ENCODE results near the gene MDP1. TPM values are rescaled to one million over a fixed set of nuclear protein-coding genes. Genes with fewer than 3 reads are reported as not detected.

The MDP1 gene
- total RNA-seq, 4 donors from 2014 or later: 6.7 to 19.2 (median 13.9) TPM

DNA sequence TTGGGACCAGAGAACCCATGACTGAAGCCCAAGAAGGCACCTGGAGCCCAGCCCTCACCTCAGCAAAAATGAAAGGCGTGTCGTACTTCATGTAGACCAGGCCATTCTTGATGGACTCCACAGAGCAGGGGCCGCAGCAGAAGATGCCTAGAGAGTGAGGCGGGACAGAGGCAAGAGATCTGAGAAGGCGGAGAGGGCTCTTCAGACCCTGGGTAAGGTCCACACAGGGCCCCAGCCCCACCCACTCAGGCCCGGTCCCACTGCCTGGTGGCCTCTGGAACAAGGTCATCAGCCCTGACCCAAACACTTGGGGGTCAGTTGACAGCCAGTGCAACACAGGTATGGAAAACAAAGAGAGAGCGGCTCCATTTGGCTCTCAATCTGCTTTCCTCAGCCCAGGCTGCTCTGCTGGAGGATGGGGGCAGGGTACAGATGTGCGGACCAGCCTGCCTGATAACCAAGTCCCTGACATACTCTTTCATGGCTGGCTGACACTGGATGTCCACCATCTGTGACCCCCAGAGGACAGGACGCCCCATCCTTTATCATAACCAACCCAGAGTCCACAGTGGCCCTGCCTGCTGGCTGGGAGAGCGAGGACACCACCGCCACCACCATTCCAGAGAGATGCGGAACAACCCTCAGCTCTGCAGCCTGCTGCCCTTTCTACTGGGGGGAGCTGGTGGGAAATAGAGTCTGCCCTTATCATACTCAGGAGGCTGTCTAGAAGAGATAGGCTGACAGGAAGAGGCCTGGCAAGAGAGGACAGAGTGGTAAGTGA lies 40.3 kb upstream of the MDP1 start:
- H3K27ac ChIP-seq: no peak overlapping the region
- H3K9me3 ChIP-seq: no peaks in the 10 kb centered on the region
- DNase-seq: no peak
- no peak overlapping the region for H3K4me3 ChIP-seq
- no peaks in the 10 kb centered on the region for H3K27me3 ChIP-seq
- ATAC-seq: no peak
- no peaks in the 10 kb centered on the region for H3K36me3 ChIP-seq
- in situ Hi-C loops (cut with MboI; ENCODE audit: low sequenced_read_pairs in 4 of 4) (no loop called here), intact Hi-C loops (cut with DNase I; ENCODE audit: low total_unique reads) (no loop called here)
- no peaks in the 10 kb centered on the region for H3K4me1 ChIP-seq
- TF ChIP-seq, protein P1, sequence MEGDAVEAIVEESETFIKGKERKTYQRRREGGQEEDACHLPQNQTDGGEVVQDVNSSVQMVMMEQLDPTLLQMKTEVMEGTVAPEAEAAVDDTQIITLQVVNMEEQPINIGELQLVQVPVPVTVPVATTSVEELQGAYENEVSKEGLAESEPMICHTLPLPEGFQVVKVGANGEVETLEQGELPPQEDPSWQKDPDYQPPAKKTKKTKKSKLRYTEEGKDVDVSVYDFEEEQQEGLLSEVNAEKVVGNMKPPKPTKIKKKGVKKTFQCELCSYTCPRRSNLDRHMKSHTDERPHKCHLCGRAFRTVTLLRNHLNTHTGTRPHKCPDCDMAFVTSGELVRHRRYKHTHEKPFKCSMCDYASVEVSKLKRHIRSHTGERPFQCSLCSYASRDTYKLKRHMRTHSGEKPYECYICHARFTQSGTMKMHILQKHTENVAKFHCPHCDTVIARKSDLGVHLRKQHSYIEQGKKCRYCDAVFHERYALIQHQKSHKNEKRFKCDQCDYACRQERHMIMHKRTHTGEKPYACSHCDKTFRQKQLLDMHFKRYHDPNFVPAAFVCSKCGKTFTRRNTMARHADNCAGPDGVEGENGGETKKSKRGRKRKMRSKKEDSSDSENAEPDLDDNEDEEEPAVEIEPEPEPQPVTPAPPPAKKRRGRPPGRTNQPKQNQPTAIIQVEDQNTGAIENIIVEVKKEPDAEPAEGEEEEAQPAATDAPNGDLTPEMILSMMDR (IDR thresholded peaks at IDR 0.05 in 4 of 5, conservative IDR thresholded peaks at IDR 0.05 in 1 of 5): no peak
- no peak for TF ChIP-seq POLR2A (IDR thresholded peaks at IDR 0.05)

DNA sequence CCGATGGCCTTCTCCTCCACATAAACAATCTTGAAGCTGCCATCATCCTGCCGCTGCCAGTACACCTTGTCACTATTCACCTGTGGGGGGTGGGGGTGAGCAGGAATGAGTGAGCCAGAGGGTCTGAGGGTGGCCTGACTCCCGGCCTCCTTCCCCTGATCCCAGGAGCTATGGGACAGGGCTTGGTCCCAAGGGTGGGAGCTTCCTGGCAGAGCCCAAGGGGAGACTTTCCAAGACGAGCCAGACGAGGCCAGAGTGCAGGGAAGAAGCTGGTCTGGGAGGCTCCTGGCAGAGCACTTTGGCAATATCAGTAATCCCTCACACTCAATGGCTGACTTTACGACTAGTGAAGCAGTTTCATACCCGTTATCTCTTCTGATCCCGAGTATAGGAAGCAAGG lies 39.6 kb upstream of the MDP1 start:
- intact Hi-C loops (cut with DNase I; ENCODE audit: low total_unique reads) (no loop called here), in situ Hi-C loops (cut with MboI; ENCODE audit: low sequenced_read_pairs in 4 of 4) (no loop called here)
- no peak for ATAC-seq
- no peak for DNase-seq
- TF ChIP-seq, protein P1 (IDR thresholded peaks at IDR 0.05 in 4 of 5, conservative IDR thresholded peaks at IDR 0.05 in 1 of 5): no peak
- TF ChIP-seq POLR2A (IDR thresholded peaks at IDR 0.05): no peak
- no peaks in the 10 kb centered on the region for H3K4me1 ChIP-seq
- no peak overlapping the region for H3K27ac ChIP-seq
- no peaks in the 10 kb centered on the region for H3K36me3 ChIP-seq
- no peaks in the 10 kb centered on the region for H3K27me3 ChIP-seq
- H3K9me3 ChIP-seq: no peaks in the 10 kb centered on the region
- H3K4me3 ChIP-seq: no peak overlapping the region

DNA sequence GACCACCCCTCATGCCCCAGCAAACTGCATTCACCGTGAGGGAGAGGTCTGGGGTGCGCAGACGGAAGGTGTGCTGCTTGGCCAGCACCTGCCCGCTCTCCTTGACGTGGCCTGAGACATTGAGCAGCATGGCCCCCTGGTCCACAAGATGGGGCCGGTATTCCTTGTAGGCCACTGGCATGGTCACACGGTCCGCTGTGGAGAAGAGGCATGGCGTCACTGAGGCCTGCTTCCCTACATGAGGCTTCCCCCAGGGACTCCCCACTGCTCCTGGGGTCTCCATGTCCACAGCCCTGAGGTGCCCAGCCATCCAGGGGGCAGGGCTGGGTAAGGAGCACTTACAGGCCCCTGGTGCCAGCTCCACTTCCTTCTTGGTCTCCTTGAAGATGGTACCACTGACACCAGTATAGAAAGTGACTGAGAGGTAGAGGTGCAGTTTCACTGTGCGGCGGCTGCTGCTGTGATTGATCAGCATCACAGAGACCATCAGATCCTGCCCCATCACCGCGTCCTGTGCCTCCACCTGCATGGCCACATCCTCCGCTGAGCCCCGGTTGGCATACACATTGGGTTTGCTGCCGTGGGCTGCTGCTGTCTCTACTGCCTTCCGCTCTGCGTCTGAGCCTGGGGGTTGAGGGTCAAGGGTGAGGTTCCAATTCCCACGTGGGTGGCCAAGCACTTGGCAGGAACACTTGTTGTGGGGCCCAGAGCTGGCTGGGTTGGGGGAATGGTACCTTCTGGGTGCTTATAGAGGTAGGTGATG lies 38.9 kb upstream of the MDP1 start:
- no peaks in the 10 kb centered on the region for H3K36me3 ChIP-seq
- H3K27me3 ChIP-seq: no peaks in the 10 kb centered on the region
- in situ Hi-C loops (cut with MboI; ENCODE audit: low sequenced_read_pairs in 4 of 4) (no loop called here), intact Hi-C loops (cut with DNase I; ENCODE audit: low total_unique reads) (no loop called here)
- no peaks in the 10 kb centered on the region for H3K9me3 ChIP-seq
- H3K27ac ChIP-seq: no peak overlapping the region
- TF ChIP-seq POLR2A (IDR thresholded peaks at IDR 0.05): no peak
- TF ChIP-seq, protein P1 (IDR thresholded peaks at IDR 0.05 in 4 of 5, conservative IDR thresholded peaks at IDR 0.05 in 1 of 5): no peak
- ATAC-seq (no peak), DNase-seq (no peak)
- H3K4me1 ChIP-seq: no peaks in the 10 kb centered on the region
- H3K4me3 ChIP-seq: no peak overlapping the region

DNA sequence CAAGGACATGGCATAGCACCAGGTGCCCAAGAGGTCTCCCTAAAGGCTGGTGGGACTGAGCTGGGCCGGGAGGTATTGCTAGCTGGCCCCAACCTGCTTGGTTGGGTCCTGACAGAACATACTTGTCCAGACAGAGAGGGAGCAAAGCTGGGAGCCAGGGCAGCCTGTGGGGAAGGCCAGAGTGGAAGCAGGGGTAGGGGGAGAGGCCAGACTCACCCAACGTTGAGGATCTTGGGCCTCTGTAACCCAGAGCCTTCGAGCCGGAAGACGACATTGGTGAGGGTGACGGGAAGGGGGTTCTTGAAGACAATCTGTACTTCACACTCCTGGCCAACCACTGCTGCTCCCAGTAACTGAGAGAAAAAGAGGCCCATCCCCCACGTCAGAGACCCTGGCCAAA lies 38.1 kb upstream of the MDP1 start:
- ATAC-seq (no peak), DNase-seq (no peak)
- in situ Hi-C loops (cut with MboI; ENCODE audit: low sequenced_read_pairs in 4 of 4): no loop called here
- Histone ChIP-seq H3K27me3 (no peaks in the 10 kb centered on the region), H3K4me3 (no peak overlapping the region), H3K36me3 (no peaks in the 10 kb centered on the region), H3K9me3 (no peaks in the 10 kb centered on the region), H3K4me1 (no peaks in the 10 kb centered on the region), H3K27ac (no peak overlapping the region)
- intact Hi-C loops (cut with DNase I; ENCODE audit: low total_unique reads): no loop called here
- no peak for TF ChIP-seq POLR2A (IDR thresholded peaks at IDR 0.05)
- TF ChIP-seq, protein P1 (IDR thresholded peaks at IDR 0.05 in 4 of 5, conservative IDR thresholded peaks at IDR 0.05 in 1 of 5): no peak

All from gastrocnemius medialis (tissue), 4 donors.